ENCODE results near the gene TRAF4. TPM values are rescaled to one million over a fixed set of nuclear protein-coding genes. Genes with fewer than 3 reads are reported as not detected.
"Not testable (repeated sequence)": the region's sequence is repeated elsewhere in the genome, so short reads cannot be mapped to it uniquely, and the experiment has no call there.

TRAF4 gene
- total RNA-seq, 6 donors from 2014 or later, result 34.8 to 84.9 (median 64.1) TPM

DNA sequence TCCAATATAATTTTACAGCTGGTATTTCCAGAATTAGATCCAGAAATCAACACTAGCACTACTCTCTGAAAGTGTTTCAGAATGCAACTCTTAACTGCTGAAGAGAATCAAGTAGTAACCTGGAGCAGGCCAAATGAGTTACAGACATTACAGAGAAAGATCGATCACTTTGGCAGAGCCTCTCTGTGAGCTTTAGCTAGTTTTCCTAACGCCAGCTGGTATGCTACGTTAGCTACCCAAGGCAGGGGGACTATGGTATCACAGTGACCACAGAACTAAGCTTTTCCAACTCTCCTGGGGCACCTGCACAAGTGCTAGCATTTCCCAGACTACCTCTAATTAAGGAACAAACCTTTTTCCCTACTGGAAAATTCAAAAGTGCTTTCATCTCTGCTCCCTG, 30.4 kb downstream of the TRAF4 start:
- no peak overlapping the region for H3K4me3 ChIP-seq
- ATAC-seq (ENCODE audit: low FRiP score in 2 of 2) (no peak), DNase-seq (no peak)
- no peaks in the 10 kb centered on the region for H3K27me3 ChIP-seq
- 84 to 91% methylated on average over 3 of the region's 3 CpGs for WGBS, 2 donors
- peaks cover 0 to 4% (median 0%) of the 10 kb centered on the region in 4 donors for H3K36me3 ChIP-seq
- TF ChIP-seq EP300 (IDR thresholded peaks at IDR 0.05) (no peak), POLR2A (IDR thresholded peaks at IDR 0.05) (no peak), CTCF (IDR thresholded peaks at IDR 0.05) (no peak), POLR2AphosphoS5 (IDR thresholded peaks at IDR 0.05) (no peak)
- H3K27ac ChIP-seq, result no peak overlapping the region
- no peaks in the 10 kb centered on the region for H3K9me3 ChIP-seq
- peaks cover 0 to 11% (median 7%) of the 10 kb centered on the region in 4 donors for H3K4me1 ChIP-seq

DNA sequence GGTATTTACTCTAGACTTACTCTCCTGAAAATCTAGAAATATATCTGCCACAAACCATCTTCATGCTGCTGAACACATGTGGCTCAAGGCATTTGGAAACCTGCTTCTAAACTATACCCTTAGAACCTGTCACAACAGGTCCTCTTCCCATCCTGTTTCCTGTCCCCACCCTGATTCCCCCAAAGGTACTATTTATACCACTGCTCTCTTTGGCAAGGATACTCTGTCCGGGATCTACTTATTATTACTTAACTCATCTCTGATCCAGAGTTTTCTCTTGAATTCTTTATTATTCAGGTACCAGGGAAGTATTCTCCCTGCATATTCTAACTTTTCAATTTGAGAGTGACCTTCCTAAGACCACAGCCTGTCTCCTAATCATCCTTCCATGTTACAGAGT, 33.4 kb downstream of the TRAF4 start:
- WGBS, 2 donors, result 27 to 44% methylated on average over 1 of the region's 1 CpG

DNA sequence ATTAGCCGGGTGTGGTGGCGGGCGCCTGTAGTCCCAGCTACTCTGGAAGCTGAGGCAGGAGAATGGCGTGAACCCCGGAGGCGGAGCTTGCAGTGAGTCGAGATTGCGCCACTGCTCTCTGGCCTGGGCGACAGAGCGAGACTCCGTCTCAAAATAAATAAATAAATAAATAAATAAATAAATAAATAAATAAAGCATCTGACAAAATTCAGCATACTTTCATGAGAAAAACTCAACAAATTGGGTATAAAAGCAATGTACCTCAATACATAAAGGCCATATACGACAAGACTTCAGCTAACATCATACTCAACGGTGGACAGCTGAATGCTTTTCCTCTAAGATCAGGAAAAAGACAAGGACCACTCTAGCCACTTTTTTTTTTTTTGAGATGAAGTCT, 35.8 kb downstream of the TRAF4 start:
- not testable (repeated sequence) for H3K27ac ChIP-seq; H3K4me3 ChIP-seq; DNase-seq; H3K27me3 ChIP-seq; H3K36me3 ChIP-seq; H3K9me3 ChIP-seq; ATAC-seq (ENCODE audit: low FRiP score in 2 of 2)
- H3K4me1 ChIP-seq, result peaks cover 0 to 11% (median 7%) of the 10 kb centered on the region in 4 donors
- WGBS, 2 donors, result 94 to 95% methylated on average over 13 of the region's 13 CpGs

More for the DNA sequence above, 33.4 kb downstream of the TRAF4 start:
- ATAC-seq (ENCODE audit: low FRiP score in 2 of 2) (no peak), DNase-seq (no peak)
- Histone ChIP-seq H3K27ac (peak overlapping the region in 1 of 4 donors; percentile 28), H3K36me3 (peaks cover 0 to 4% (median 0%) of the 10 kb centered on the region in 4 donors), H3K4me1 (peaks cover 0 to 11% (median 7%) of the 10 kb centered on the region in 4 donors), H3K27me3 (no peaks in the 10 kb centered on the region), H3K4me3 (no peak overlapping the region), H3K9me3 (no peaks in the 10 kb centered on the region)
- TF ChIP-seq POLR2AphosphoS5 (IDR thresholded peaks at IDR 0.05) (no peak), CTCF (IDR thresholded peaks at IDR 0.05) (no peak), POLR2A (IDR thresholded peaks at IDR 0.05) (no peak), EP300 (IDR thresholded peaks at IDR 0.05) (no peak)

- DNase-seq (no peak), ATAC-seq (ENCODE audit: low FRiP score in 2 of 2) (no peak)
- H3K27me3 ChIP-seq, result no peaks in the 10 kb centered on the region
- H3K9me3 ChIP-seq, result no peaks in the 10 kb centered on the region
- H3K4me1 ChIP-seq, result peaks cover 0 to 8% (median 0%) of the 10 kb centered on the region in 4 donors
- no peak overlapping the region for H3K4me3 ChIP-seq
- TF ChIP-seq POLR2A (IDR thresholded peaks at IDR 0.05) (no peak), POLR2AphosphoS5 (IDR thresholded peaks at IDR 0.05) (no peak), EP300 (IDR thresholded peaks at IDR 0.05) (no peak), CTCF (IDR thresholded peaks at IDR 0.05) (no peak)
- no peaks in the 10 kb centered on the region for H3K36me3 ChIP-seq
- 76 to 83% methylated on average over 3 of the region's 3 CpGs for WGBS, 2 donors
- H3K27ac ChIP-seq, result no peak overlapping the region
Measured at GRCh38 chr17:28783161-28783560, 39.4 kb downstream of the TRAF4 start.

DNA sequence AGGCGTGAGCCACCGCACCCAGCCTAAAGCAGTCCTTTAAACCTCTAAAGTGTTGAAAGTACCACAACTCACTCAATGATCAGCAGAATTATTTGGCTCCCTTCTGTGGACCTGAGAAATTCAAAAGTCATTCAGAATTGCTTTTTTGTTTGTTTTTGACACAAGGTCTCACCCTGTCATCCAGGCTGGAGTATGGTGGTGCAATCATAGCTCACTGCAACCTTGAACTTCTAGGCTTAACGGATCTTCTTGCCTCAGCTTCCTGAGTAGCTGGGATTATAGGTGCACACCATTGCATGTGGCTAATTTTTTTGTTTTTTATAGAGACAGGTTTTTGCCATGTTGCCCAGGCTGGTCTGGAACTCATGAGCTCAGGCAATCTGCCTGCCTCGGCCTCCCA, 44.3 kb downstream of the TRAF4 start:
- ATAC-seq (ENCODE audit: low FRiP score in 2 of 2), result no peak
- Histone ChIP-seq H3K4me3 (no peak overlapping the region), H3K9me3 (no peaks in the 10 kb centered on the region), H3K4me1 (peaks cover 0 to 9% (median 3%) of the 10 kb centered on the region in 4 donors), H3K27ac (no peak overlapping the region), H3K36me3 (no peaks in the 10 kb centered on the region), H3K27me3 (no peaks in the 10 kb centered on the region)
- no peak for TF ChIP-seq POLR2AphosphoS5 (IDR thresholded peaks at IDR 0.05)
- TF ChIP-seq EP300 (IDR thresholded peaks at IDR 0.05), result no peak
- TF ChIP-seq POLR2A (IDR thresholded peaks at IDR 0.05), result no peak
- TF ChIP-seq CTCF (IDR thresholded peaks at IDR 0.05), result no peak
- no peak for DNase-seq
- WGBS, 2 donors, result 75 to 86% methylated on average over 4 of the region's 4 CpGs
